Nephron progenitor cell (in vitro differentiated cells): ENCODE data around the gene TOP3B.
A peak's percentile ranks its signal among the peaks of the same experiment; 100 is the strongest.

Experiments used
- DNase-seq: peaks from one replicate; pipeline ENCODE4 v3.0.0; 2021
- H3K27ac Mint-ChIP-seq: 2 replicates; pipeline ENCODE4 v1.8.0; 2021; ENCODE audit warnings: mild to moderate bottlenecking, moderate library complexity, mixed read lengths
- H3K27me3 Mint-ChIP-seq: 2 replicates; pipeline ENCODE4 v1.8.0; 2021; ENCODE audit warnings: mild to moderate bottlenecking, low read depth, mixed read lengths; ENCODE audit not compliant: poor library complexity
- H3K36me3 Mint-ChIP-seq: 2 replicates; pipeline ENCODE4 v1.8.0; 2021; ENCODE audit warnings: low read depth, mixed read lengths
- H3K4me1 Mint-ChIP-seq: 2 replicates; pipeline ENCODE4 v1.8.0; 2021; ENCODE audit warnings: mixed read lengths
- H3K4me3 Mint-ChIP-seq: 2 replicates; pipeline ENCODE4 v1.8.0; 2021; ENCODE audit warnings: mild to moderate bottlenecking, moderate library complexity, mixed read lengths
- H3K9me3 Mint-ChIP-seq: 2 replicates; pipeline ENCODE4 v1.8.0; 2021; ENCODE audit warnings: mild to moderate bottlenecking, moderate library complexity, mixed read lengths
- TF ChIP-seq, protein P1 (sequence below): fragments of 200-600 bp; sonication (generic); IDR thresholded peaks from 2 replicates; pipeline ENCODE4 v1.5.0; 2021; ENCODE audit warnings: antibody characterized with exemption

The TOP3B gene

DNA sequence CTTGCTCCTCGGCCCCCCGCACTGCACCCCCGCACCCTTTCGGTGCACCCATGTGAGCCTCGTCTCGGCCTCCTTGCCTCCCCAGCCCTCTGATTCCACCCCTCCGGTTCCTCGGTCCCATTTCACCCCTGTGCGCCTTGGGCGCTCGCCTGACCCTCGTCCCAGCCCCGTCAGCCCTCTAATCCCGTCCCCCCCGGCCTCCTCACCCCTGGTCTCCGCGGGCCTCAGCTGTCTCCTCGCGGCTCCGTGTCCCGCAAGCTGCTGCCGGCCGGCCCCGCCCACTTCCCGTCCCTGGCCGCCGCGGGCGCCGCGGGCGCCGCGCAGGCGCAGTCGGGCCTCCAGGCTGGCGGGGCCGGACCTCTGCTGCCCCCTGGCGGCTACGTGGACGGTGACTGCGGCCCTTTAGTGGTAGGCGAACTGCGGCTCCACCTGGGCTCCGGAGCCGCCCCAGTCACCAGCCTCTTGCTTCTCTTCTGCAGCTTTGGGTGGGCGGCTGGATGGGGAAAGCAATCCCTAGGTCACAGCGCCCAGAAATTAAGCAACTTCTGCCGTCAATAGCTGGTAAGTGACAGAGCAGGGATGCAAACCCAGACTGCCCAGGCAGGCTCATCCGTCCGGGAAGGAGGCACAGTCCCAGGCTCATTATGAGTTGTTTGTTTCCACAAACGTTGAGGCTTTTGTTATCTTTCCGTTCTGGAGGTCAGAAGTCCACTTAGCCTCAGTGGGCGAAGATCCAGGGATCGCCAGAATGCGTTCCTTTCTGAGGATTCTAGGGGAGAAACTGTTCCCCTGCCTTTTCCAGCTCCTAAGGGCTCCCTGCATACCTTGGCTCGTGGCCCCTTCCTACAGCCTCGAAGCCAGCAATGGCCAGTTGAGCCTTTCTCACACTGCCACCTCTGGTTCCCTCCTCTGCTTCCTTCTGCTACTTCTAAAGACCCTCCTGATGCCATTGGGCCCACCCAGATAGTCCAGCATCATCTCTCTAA is 29.7 kb downstream of the TOP3B start, which contains the start of gene PPM1F:
Gene PPM1F, minus strand, starts transcription at position 263 of the 986 bp plus-strand sequence. CDS start 6,800 bp downstream, outside the sequence.
- Mint-ChIP-seq H3K36me3 (no peaks in the 10 kb centered on the region), H3K4me3 (peak within 1 kb of the TSS; percentile 85), H3K27ac (no peak within 1 kb of the TSS), H3K9me3 (no peaks in the 10 kb centered on the region), H3K27me3 (peaks cover 7% of the 10 kb centered on the region), H3K4me1 (peaks cover 23% of the 10 kb centered on the region)
- TF ChIP-seq, protein P1, sequence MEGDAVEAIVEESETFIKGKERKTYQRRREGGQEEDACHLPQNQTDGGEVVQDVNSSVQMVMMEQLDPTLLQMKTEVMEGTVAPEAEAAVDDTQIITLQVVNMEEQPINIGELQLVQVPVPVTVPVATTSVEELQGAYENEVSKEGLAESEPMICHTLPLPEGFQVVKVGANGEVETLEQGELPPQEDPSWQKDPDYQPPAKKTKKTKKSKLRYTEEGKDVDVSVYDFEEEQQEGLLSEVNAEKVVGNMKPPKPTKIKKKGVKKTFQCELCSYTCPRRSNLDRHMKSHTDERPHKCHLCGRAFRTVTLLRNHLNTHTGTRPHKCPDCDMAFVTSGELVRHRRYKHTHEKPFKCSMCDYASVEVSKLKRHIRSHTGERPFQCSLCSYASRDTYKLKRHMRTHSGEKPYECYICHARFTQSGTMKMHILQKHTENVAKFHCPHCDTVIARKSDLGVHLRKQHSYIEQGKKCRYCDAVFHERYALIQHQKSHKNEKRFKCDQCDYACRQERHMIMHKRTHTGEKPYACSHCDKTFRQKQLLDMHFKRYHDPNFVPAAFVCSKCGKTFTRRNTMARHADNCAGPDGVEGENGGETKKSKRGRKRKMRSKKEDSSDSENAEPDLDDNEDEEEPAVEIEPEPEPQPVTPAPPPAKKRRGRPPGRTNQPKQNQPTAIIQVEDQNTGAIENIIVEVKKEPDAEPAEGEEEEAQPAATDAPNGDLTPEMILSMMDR = peak; percentile 65
- DNase-seq = peak; percentile 94

DNA sequence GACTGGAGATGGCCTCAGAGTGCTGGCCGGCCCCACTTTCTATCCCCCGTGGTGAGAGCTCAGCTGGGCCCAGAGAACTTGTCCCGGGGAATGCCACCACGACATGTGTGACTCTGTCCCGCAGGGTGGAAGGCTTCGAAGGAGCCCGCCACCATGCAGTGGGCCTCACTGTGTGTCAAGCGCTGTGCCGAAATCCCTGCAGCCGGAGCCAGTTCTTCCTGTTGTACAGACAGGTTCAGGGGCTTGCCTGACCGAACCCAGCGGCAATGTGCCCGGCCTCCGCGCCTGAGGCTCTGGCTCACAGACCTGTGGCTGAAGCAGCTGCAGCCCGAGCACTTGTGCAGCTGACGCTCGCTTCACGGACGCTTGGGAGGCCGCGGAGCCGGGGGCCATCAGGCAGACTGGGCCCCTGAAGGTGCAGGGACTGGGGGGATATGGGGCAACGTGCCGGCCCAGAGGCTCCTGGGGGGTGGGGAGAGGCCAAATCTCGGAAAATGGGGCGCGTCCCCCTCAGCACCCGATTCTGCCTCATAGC is 30.6 kb downstream of the TOP3B start:
- no peaks in the 10 kb centered on the region for H3K36me3 Mint-ChIP-seq
- DNase-seq = peak; percentile 54
- peak overlapping the region; percentile 85 for H3K4me3 Mint-ChIP-seq
- H3K27me3 Mint-ChIP-seq = peaks cover 7% of the 10 kb centered on the region
- no peak overlapping the region for H3K27ac Mint-ChIP-seq
- TF ChIP-seq, protein P1 = no peak
- H3K9me3 Mint-ChIP-seq = no peaks in the 10 kb centered on the region
- peaks cover 31% of the 10 kb centered on the region for H3K4me1 Mint-ChIP-seq

DNA sequence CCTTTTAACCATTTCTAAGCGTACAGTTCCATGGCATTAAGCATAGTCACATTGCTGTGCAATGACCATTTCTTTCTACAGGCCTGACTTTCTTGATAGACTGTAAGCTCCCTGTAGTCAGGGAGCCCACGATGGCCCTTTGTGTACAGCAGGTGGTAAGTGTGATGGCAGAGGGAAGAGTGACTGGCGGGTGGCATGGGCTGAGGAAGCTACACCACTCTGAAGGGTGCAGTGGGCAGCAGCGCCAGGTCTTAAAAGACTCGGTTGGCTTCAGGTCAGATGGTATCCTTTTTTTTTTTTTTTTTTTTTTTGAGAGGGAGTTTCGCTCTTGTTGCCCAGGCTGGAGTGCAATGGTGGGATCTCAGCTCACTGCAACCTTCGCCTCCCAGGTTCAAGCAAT is 31.5 kb downstream of the TOP3B start:
- H3K36me3 Mint-ChIP-seq = no peaks in the 10 kb centered on the region
- TF ChIP-seq, protein P1 = no peak
- H3K9me3 Mint-ChIP-seq = no peaks in the 10 kb centered on the region
- peak overlapping the region; percentile 69 for H3K4me3 Mint-ChIP-seq
- DNase-seq = no peak
- no peak overlapping the region for H3K27ac Mint-ChIP-seq
- H3K4me1 Mint-ChIP-seq = peaks cover 32% of the 10 kb centered on the region
- H3K27me3 Mint-ChIP-seq = peaks cover 7% of the 10 kb centered on the region

DNA sequence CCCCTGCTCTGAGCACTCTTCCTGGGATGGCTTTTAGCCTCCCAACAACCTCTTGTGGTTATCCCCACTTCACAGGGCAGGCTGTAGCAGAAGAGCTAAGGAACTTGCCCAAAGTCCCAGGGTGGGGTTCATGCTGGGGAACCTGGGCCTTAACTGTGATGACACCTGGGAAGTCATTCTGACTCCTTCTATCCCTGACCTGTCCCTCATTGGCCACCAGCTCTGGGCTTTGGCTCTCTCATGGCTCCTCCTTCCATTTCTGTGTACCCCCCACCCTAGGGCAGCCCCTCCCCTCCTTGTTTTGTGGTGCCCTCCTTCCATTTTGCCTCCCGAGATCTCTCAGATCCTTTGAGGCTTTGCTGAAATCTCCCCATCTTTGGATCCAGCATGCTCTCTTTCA is 32.6 kb downstream of the TOP3B start:
- H3K27me3 Mint-ChIP-seq = peaks cover 7% of the 10 kb centered on the region
- no peak for DNase-seq
- no peak overlapping the region for H3K27ac Mint-ChIP-seq
- H3K4me3 Mint-ChIP-seq = no peak overlapping the region
- peaks cover 4% of the 10 kb centered on the region for H3K36me3 Mint-ChIP-seq
- TF ChIP-seq, protein P1 = no peak
- no peaks in the 10 kb centered on the region for H3K9me3 Mint-ChIP-seq
- H3K4me1 Mint-ChIP-seq = peaks cover 32% of the 10 kb centered on the region

DNA sequence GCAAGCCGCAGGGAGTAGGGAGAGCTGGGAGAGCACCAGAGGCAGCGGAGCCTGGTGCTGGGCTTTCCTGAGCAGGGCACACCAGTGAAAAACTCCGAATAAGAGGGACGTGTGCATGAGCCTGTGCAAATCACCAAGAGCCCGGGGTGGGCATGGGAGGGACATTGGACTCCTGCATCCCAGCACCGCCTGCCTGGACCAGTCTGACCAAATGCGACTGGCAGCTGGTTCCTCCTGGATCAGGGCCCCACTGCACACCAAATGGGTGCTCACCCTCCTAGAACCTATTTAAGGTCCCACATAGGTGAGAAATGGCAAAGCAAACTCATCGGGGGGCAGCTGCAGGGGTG is 33.0 kb downstream of the TOP3B start:
- H3K27ac Mint-ChIP-seq = no peak overlapping the region

More for the DNA sequence above, 33.0 kb downstream of the TOP3B start:
- no peaks in the 10 kb centered on the region for H3K9me3 Mint-ChIP-seq
- H3K27me3 Mint-ChIP-seq = peaks cover 7% of the 10 kb centered on the region
- no peak for DNase-seq
- H3K36me3 Mint-ChIP-seq = peaks cover 8% of the 10 kb centered on the region
- TF ChIP-seq, protein P1 = no peak
- H3K4me3 Mint-ChIP-seq = no peak overlapping the region
- H3K4me1 Mint-ChIP-seq = peaks cover 32% of the 10 kb centered on the region
